A673 (cell line): Measurements from ENCODE around the gene FXR2. TPM values are rescaled to one million over a fixed set of nuclear protein-coding genes. Genes with fewer than 3 reads are reported as not detected.

ENCODE experiments used
- BruUV-seq: library from RNA; stranded (reverse); fragments of 400-500 nt; replicated peaks from 2 replicates; lab custom pipeline; 2021; lab: Mats Ljungman, UMichigan
- CTCF ChIA-PET: fragments of 300-600 bp; sonication (Branson Sonifier 250); formaldehyde crosslinking; loops from one replicate; lab custom pipeline; 2022; ENCODE audit warnings: antibody characterized with exemption; lab: Charles Lee
- POLR2A ChIA-PET: fragments of 300-600 bp; sonication (Branson Sonifier 250); formaldehyde crosslinking; loops from one replicate; lab custom pipeline; 2022; ENCODE audit warnings: antibody characterized with exemption; ENCODE audit not compliant: low non-redundant PET; lab: Charles Lee
- DNase-seq: peaks from one replicate; pipeline ENCODE4 v3.0.0-alpha.2; 2015; ENCODE audit warnings: low spot score
- H3K27ac ChIP-seq: fragments of 200-600 bp; sonication (generic); 2 replicates; pipeline ENCODE4 v1.5.1; 2016; ENCODE audit warnings: mixed run types, low read depth, mild to moderate bottlenecking, mixed read lengths, antibody characterized with exemption, low read length; ENCODE audit not compliant: poor library complexity, severe bottlenecking
- H3K27me3 ChIP-seq: fragments of 200-600 bp; sonication (generic); replicated peaks from 2 replicates; pipeline ENCODE4 v1.6.1; 2017; ENCODE audit warnings: mixed run types, low read depth, mild to moderate bottlenecking, mixed read lengths, antibody characterized with exemption, low read length; ENCODE audit not compliant: insufficient read depth, poor library complexity
- H3K36me3 ChIP-seq: fragments of 200-600 bp; sonication (generic); 2 replicates; pipeline ENCODE4 v1.6.1; 2016; ENCODE audit warnings: mixed run types, mild to moderate bottlenecking, mixed read lengths, antibody characterized with exemption, low read length; ENCODE audit not compliant: insufficient read depth, poor library complexity, severe bottlenecking
- H3K4me1 ChIP-seq: fragments of 200-600 bp; sonication (generic); 2 replicates; pipeline ENCODE4 v1.6.1; 2017; ENCODE audit warnings: mixed run types, mild to moderate bottlenecking, mixed read lengths, antibody characterized with exemption, low read length; ENCODE audit not compliant: insufficient read depth, poor library complexity, severe bottlenecking
- H3K4me3 ChIP-seq: fragments of 200-600 bp; sonication (generic); 2 replicates; pipeline ENCODE4 v1.5.1; 2016; ENCODE audit warnings: low read depth, mixed run types, mild to moderate bottlenecking, mixed read lengths, low read length; ENCODE audit not compliant: poor library complexity, severe bottlenecking
- H3K9me3 ChIP-seq: fragments of 200-600 bp; sonication (generic); 2 replicates; pipeline ENCODE4 v1.6.1; 2016; ENCODE audit warnings: mixed run types, low read depth, mild to moderate bottlenecking, mixed read lengths, antibody characterized with exemption, low read length; ENCODE audit not compliant: poor library complexity, severe bottlenecking
- CTCF ChIP-seq: fragments of 300-800, 200-600 bp; sonication (generic); conservative IDR thresholded peaks from 2 replicates; pipeline ENCODE4 v1.5.1; 2017; ENCODE audit warnings: low read depth, mild to moderate bottlenecking, antibody characterized with exemption, low read length, moderate library complexity, mixed read lengths
- EZH2 ChIP-seq: fragments of 200-600 bp; sonication (generic); IDR thresholded peaks from 2 replicates; pipeline ENCODE4 v1.6.1; 2017; ENCODE audit warnings: borderline replicate concordance, low read depth, mild to moderate bottlenecking, mixed read lengths, antibody characterized with exemption, low read length; ENCODE audit not compliant: poor library complexity, severe bottlenecking
- intact Hi-C: fragments of 100-400 bp; cut with micrococcal nuclease; formaldehyde crosslinking; loops from one replicate; pipeline ENCODE4 v1.10.0; 2022; ENCODE audit not compliant: unreplicated experiment
- total RNA-seq: library from RNA; stranded (reverse); gene quantifications from 2 replicates; pipeline ENCODE4 v1.2.3, GENCODE V29; 2021

Gene FXR2
- total RNA-seq, 1 experiment from 2014 or later = 101 TPM

GRCh38 chr17:7651097-7651664 lies 36.5 kb upstream of the FXR2 start:
- Histone ChIP-seq H3K4me1 (no peaks in the 10 kb centered on the region), H3K27me3 (peaks cover 14% of the 10 kb centered on the region), H3K36me3 (no peaks in the 10 kb centered on the region), H3K9me3 (no peaks in the 10 kb centered on the region), H3K27ac (no peak overlapping the region), H3K4me3 (peak overlapping the region; percentile 66)
- intact Hi-C loops = no loop called here
- ChIA-PET CTCF (interaction anchor here (0.6 to 1.3 kb wide), 2 partner anchors 22 to 104 kb away, joined by 4 to 7 read pairs; no protein-coding TSS in a partner anchor), POLR2A (interaction anchor here (0.6 to 1.1 kb wide), 2 partner anchors 71 to 206 kb away, joined by 4 to 5 read pairs; partner anchors contain the start of gene NAA38)
- no TSS peak for BruUV-seq
- DNase-seq = no peak
- TF ChIP-seq CTCF (no peak), EZH2 (no peak)

GRCh38 chr17:7650509-7651096 lies 35.9 kb upstream of the FXR2 start, which contains the start of gene ATP1B2:
ATP1B2 (plus strand) TSS chr17:7650926; CDS start chr17:7651519, 593 bp downstream.
- CTCF ChIA-PET = interaction anchor here (0.5 to 1.3 kb wide), 5 partner anchors 22 to 185 kb away, joined by 3 to 7 read pairs (median 5); no protein-coding TSS in a partner anchor
- Histone ChIP-seq H3K27ac (no peak within 1 kb of the TSS), H3K36me3 (no peaks in the 10 kb centered on the region), H3K4me3 (peak within 1 kb of the TSS; percentile 66), H3K4me1 (no peaks in the 10 kb centered on the region), H3K9me3 (no peaks in the 10 kb centered on the region), H3K27me3 (peaks cover 14% of the 10 kb centered on the region)
- no peak for TF ChIP-seq EZH2
- no peak for TF ChIP-seq CTCF
- intact Hi-C loops = no loop called here
- no TSS peak for BruUV-seq
- peak; percentile 84 for DNase-seq
- POLR2A ChIA-PET = interaction anchor here (0.6 to 1.1 kb wide), 7 partner anchors 9 to 209 kb away, joined by 3 to 10 read pairs (median 4); partner anchors contain the start of genes NAA38 and SAT2

- Histone ChIP-seq H3K4me3 (no peak overlapping the region), H3K4me1 (no peaks in the 10 kb centered on the region), H3K36me3 (no peaks in the 10 kb centered on the region), H3K27ac (no peak overlapping the region), H3K27me3 (peaks cover 6% of the 10 kb centered on the region), H3K9me3 (no peaks in the 10 kb centered on the region)
- BruUV-seq = no TSS peak
- TF ChIP-seq EZH2 (no peak), CTCF (no peak)
- ChIA-PET POLR2A (no interaction called here), CTCF (interaction anchor here (0.7 kb wide), 1 partner anchor 47 kb away, joined by 9 read pairs; no protein-coding TSS in a partner anchor)
- intact Hi-C loops = no loop called here
- DNase-seq = no peak
These were observed 32.3 kb upstream of the FXR2 start for GRCh38 chr17:7647018-7647417.
